HG03439 (cell line): ENCODE results near the gene TNNT3.

Experiments
- ATAC-seq: cut with Tn5 transposase; IDR thresholded peaks from one replicate; pipeline ENCODE4 v1.9.1; 2021; ENCODE audit warnings: mild to moderate bottlenecking, moderate library complexity; ENCODE audit not compliant: unreplicated experiment

Gene TNNT3

GRCh38 chr11:1947592-1948237 lies 28.2 kb downstream of the TNNT3 start:
- no peak for ATAC-seq

GRCh38 chr11:1948389-1948788 lies 28.9 kb downstream of the TNNT3 start:
- no peak for ATAC-seq

DNA sequence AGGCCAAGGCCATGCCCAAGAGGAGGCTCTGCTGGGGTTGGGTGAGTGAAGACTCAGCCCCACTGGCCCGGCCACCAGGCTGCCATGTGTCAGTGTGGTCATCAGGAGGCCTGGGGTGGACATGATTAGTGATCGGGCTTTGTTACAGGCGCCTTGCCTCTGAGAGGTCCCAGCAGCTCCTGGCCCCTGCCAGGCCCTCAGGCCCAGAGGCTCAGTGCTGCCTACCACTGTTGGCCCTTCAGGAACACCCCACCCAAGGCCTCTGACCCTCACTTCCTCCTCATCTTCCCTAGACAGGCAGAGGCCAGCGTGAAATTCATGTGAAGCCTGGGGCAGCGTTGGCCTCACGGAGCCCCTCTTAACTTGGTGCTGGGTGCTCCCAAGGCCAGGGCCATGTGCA lies 29.8 kb downstream of the TNNT3 start:
- ATAC-seq = no peak

- ATAC-seq = no peak
These were observed 30.4 kb downstream of the TNNT3 start for GRCh38 chr11:1949922-1950321.

DNA sequence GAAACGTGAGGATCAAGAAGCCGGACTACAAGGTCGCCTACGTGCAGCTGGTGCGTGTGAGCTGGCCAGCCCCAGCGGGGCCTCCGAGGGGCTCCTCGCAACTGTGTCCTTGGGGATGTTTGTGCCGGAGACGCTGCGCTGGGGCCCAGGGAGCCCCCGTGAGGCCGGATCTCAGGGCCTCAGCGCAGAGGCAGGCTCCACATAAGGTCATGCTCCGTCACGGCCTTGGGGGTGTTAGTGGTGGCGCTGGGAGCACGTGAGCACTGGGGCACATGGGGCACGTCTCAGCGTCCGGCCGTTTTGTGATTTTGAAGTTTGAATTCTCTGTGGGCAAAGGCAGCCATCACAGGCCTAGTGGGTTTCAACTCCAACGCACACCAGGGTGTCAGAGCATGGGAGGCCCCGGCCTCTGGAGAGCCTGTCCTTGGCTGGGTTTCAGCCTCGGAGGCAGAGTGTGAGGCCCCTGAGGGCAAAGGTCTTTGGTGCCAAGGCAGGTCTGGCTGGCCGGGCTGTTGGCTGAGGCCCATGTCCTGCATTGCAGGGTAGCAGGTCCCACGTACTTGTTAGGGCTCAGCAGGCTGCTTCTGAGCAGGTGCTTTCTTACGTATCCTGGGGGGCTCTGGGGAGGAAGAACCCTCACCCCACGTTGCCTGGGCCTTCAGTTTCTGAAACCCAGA lies 33.4 kb downstream of the TNNT3 start:
- ATAC-seq = no peak

DNA sequence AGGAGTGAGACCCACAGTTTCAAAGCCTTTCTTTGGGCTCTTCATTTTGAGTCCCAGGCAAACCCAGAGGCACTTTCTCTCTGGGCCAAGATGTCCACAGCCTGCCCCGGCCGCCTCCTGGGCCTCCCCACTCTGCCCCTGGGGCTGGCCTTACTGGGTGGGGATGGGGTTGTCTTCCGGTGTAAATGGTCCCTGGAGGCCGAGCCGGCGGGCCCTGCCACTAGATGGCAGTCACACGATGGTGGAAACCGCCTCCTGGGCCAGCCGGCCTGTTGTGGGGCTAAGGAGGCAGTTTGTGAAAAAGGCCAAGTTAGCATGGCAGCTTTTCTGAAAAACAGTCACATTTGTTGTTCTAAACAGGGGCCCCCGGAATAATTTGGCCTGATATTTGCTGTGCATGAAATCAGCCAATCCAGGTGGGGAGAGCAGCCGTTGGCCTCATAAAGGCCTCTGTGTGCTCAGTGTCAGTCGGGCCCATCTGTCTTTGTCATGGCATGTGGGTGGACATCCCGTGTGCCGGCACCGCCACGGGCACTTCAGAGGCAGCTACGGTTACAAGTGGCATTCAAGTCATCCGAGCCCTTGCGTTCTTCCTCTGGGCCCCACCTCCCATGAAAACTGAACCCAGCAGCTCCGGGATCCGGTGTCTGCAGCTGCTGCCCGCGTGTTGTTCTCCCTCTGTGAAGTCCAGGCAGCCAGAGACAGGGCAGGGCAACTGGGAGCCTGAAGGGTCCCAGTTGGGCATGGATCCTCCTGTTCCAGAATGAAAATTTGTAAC lies 34.2 kb downstream of the TNNT3 start:
- ATAC-seq = no peak

GRCh38 chr11:1958367-1958766 lies 38.9 kb downstream of the TNNT3 start:
- ATAC-seq = no peak

- no peak for ATAC-seq
These were observed 40.3 kb downstream of the TNNT3 start for GRCh38 chr11:1959786-1960185.

DNA sequence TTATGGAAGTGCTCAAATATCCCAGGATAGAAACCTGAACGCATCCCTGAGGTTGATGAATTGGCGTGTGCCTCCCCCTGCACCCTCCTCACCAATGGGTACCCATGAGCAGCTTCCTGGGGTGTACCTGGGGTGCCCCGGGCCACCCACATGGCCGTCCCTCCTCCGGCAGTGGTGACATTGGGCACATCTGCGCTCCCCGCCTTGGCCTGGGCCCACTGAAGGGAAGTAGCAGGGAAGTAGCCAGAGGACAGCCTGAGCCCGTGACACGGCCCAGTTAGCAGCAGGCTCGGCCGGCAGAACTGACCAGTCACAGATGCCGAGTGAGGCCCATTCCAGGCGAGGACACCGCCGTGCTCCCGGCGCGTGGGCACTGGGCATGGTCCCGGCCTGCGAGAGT lies 44.4 kb downstream of the TNNT3 start:
- ATAC-seq = no peak

DNA sequence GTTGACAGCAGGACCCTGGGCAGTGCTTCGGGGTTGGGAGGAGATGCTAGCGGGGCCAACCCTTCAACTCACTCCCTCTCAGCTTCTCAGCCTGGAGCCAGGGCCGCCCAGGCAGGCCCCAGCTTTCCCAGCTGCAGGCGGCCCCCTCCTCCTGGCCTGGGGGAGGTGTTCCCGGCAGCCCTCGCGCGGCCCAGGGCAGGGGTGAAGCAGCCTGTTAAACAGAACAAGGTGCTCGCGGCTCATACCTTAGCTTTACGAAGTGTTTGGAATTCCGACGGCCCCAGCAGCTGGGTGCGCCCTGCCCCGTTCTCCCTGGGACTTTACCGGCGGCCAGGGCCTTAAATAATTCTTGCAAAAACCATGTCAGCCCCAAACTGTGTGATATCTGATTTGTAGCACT lies 44.8 kb downstream of the TNNT3 start:
- no peak for ATAC-seq

DNA sequence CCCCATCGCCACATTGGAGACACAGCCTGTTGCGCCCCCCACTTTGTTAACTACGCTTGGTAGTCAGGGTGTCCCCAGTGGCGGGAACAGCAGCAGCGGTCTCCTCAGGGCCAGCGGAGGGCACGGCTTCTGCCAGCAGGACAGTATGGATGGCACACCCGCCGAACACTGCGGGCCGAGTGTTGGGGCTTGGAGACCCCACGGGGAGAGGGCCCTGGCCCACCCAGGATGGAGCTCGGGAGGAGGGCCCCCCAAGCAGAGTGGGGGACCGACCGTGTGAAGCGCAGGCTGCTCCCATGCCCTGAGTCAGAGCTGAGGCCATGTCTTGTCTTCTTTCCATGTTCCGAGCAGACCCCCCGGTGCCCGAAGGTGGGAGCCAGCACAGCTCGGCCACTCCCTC lies 45.5 kb downstream of the TNNT3 start:
- no peak for ATAC-seq

- no peak for ATAC-seq
These were observed 47.0 kb downstream of the TNNT3 start for GRCh38 chr11:1966531-1966930.

DNA sequence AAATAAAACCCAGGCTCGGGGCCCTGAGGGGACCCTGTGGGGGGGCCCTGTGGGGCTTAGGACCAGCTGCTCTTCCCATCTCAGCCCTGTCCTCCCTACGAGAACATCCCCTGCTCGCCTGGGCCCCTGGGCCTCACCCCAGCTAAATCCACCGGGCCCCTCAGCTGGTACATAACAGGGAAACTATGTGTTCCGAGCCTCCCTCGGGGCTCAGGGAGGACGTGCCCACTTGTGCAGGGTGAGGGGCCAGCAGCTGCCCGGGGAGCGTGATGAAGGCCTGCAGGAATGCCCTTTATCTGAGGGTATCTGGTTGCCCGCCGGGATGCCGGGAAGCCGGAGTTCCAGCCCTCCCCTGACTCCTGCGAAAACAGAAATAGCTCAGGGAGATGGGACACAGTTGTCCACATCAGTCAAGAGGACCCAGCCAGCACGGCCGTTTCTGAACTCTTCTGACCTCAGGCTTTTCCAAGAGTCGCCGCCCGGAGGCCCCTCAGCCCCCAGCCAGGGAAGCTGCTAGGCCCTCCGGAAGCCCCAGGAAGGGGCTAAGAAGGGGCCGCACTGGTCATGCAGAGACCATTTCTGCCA lies 48.2 kb downstream of the TNNT3 start:
- ATAC-seq = no peak

GRCh38 chr11:1968454-1969002 lies 49.0 kb downstream of the TNNT3 start:
- no peak for ATAC-seq

DNA sequence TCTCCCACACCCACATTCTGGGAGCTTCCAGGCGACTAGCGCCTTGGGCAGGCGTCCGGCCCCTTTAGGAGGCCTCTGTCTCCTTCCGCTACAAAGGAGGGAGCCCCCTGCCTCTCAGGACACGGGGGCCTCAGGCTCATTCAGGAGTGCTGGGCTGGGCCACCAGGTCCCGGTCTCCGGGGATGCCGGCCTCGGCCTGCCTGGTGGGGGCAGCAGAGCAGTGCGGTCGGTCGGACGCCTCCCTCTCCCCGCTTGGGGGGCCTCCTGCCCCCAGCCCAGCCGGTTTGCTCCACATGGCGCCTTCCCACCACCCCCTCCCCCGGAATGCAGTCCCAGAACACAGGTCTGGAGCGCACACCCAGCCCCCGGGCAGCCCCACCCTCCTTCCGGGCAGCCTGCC lies 49.5 kb downstream of the TNNT3 start:
- ATAC-seq = no peak

GRCh38 chr11:1969776-1970175 lies 50.3 kb downstream of the TNNT3 start:
- no peak for ATAC-seq

- ATAC-seq = no peak
These were observed 51.5 kb downstream of the TNNT3 start for GRCh38 chr11:1970956-1971355.

- ATAC-seq = no peak
These were observed 55.7 kb downstream of the TNNT3 start for GRCh38 chr11:1975185-1975584.

- ATAC-seq = no peak
These were observed 59.4 kb downstream of the TNNT3 start for GRCh38 chr11:1978720-1979473.

DNA sequence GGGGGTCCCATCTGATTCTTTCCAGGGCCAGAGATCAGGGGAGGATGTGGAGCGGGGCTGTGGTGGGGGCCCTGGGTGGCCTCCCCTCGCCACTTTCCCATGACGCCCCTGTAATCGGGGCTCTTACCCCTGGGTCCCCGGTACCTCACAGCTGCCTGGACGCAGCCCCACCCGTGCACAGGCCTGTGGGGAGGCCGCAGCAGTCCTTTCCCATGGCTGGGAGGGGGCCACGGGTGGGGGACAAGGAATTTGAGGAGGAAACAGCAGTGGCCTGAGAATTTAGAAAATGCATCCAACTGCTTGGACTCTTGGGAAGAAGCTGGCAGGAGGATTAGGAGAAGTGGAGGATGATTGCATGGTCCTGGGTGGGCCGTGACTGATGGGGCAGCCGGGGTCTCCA lies 60.1 kb downstream of the TNNT3 start:
- ATAC-seq = no peak
